Inflammatory macrophage (primary cell): ENCODE measurements around the gene SEMA4D.

Source experiments
- DNase-seq, 2 donors: peaks; one replicate each; pipeline ENCODE4 v3.0.0-alpha.2; 2020 to 2022

The SEMA4D gene

GRCh38 chr9:89498852-89499480, 1.1 kb upstream of the SEMA4D start:
- DNase-seq: no peak

GRCh38 chr9:89497257-89497963, 503 bp downstream of the SEMA4D start:
- no peak for DNase-seq

- DNase-seq: peak in 1 of 2 donors; percentile 17
Observed at GRCh38 chr9:89496645-89497256, 1.2 kb downstream of the SEMA4D start.

- no peak for DNase-seq
Observed at GRCh38 chr9:89495824-89496560, 1.9 kb downstream of the SEMA4D start.

GRCh38 chr9:89494199-89494598, 3.7 kb downstream of the SEMA4D start:
- DNase-seq: peak in 1 of 2 donors; percentile 14

- DNase-seq: no peak
Observed at GRCh38 chr9:89493671-89494070, 4.2 kb downstream of the SEMA4D start.

GRCh38 chr9:89493181-89493580, 4.7 kb downstream of the SEMA4D start:
- no peak for DNase-seq

GRCh38 chr9:89492586-89492985, 5.3 kb downstream of the SEMA4D start:
- DNase-seq: no peak

- DNase-seq: no peak
Observed at GRCh38 chr9:89491694-89492093, 6.2 kb downstream of the SEMA4D start.

GRCh38 chr9:89489548-89490530, 8.1 kb downstream of the SEMA4D start:
- no peak for DNase-seq

GRCh38 chr9:89488936-89489335, 9.0 kb downstream of the SEMA4D start:
- no peak for DNase-seq

GRCh38 chr9:89488131-89488530, 9.8 kb downstream of the SEMA4D start:
- no peak for DNase-seq

GRCh38 chr9:89486681-89487080, 11.2 kb downstream of the SEMA4D start:
- DNase-seq: no peak

- DNase-seq: no peak
Observed at GRCh38 chr9:89484475-89485404, 13.2 kb downstream of the SEMA4D start.

GRCh38 chr9:89483592-89484474, 14.1 kb downstream of the SEMA4D start:
- DNase-seq: no peak

GRCh38 chr9:89482901-89483361, 15.0 kb downstream of the SEMA4D start:
- no peak for DNase-seq

- no peak for DNase-seq
Observed at GRCh38 chr9:89482056-89482851, 15.7 kb downstream of the SEMA4D start.

GRCh38 chr9:89481538-89481915, 16.4 kb downstream of the SEMA4D start:
- no peak for DNase-seq
